22Rv1 (cell line): ENCODE measurements around the gene ARHGEF4.

Experiments used
- H3K27ac ChIP-seq: fragments of 450-650 bp; 2 replicates; pipeline ENCODE4 v1.5.1; 2017
- CTCF ChIP-seq: fragments of 450-650 bp; IDR thresholded peaks from 2 replicates; pipeline ENCODE4 v1.5.1; 2017; ENCODE audit warnings: mild to moderate bottlenecking
- ZFX ChIP-seq: fragments of 450-650 bp; IDR thresholded peaks from 2 replicates; pipeline ENCODE4 v1.6.1; 2017; ENCODE audit warnings: antibody characterized with exemption, borderline replicate concordance

Gene ARHGEF4

GRCh38 chr2:130874512-130874911, 37.8 kb downstream of the ARHGEF4 start:
- TF ChIP-seq CTCF: no peak
- no peak for TF ChIP-seq ZFX
- no peak overlapping the region for H3K27ac ChIP-seq

GRCh38 chr2:130875935-130876334, 39.2 kb downstream of the ARHGEF4 start:
- H3K27ac ChIP-seq: no peak overlapping the region
- no peak for TF ChIP-seq ZFX
- TF ChIP-seq CTCF: no peak

- TF ChIP-seq CTCF (no peak), ZFX (no peak)
- H3K27ac ChIP-seq: no peak overlapping the region
These were observed 40.5 kb downstream of the ARHGEF4 start for GRCh38 chr2:130877258-130877657.

GRCh38 chr2:130878316-130878715, 41.6 kb downstream of the ARHGEF4 start:
- TF ChIP-seq ZFX (no peak), CTCF (no peak)
- H3K27ac ChIP-seq: no peak overlapping the region

GRCh38 chr2:130878933-130879332, 42.2 kb downstream of the ARHGEF4 start:
- TF ChIP-seq ZFX (no peak), CTCF (no peak)
- no peak overlapping the region for H3K27ac ChIP-seq

- H3K27ac ChIP-seq: no peak overlapping the region
- TF ChIP-seq CTCF (no peak), ZFX (no peak)
These were observed 45.5 kb downstream of the ARHGEF4 start for GRCh38 chr2:130882111-130882690.

- TF ChIP-seq ZFX (no peak), CTCF (no peak)
- H3K27ac ChIP-seq: no peak overlapping the region
These were observed 46.3 kb downstream of the ARHGEF4 start for GRCh38 chr2:130882991-130883390.
